NCI-H2107 (cell line): ENCODE measurements around the gene ZNF277.

Experiments
- DNase-seq: peaks from one replicate; lab custom pipeline; 2025; lab: John Stamatoyannopoulos, UW

The ZNF277 gene

GRCh38 chr7:112206238-112206990 is at the start of gene ZNF277, which contains the start of gene DOCK4:
Gene ZNF277, plus strand, starts transcription at chr7:112206695. Its CDS starts 22 bp downstream, at chr7:112206717.
Gene DOCK4, minus strand, starts transcription at chr7:112206399. Its CDS starts 261 bp downstream, at chr7:112206138.
- DNase-seq = peak; percentile 100

GRCh38 chr7:112157072-112157471 is 49.4 kb upstream of the ZNF277 start:
- peak; percentile 67 for DNase-seq

- no peak for DNase-seq
Observed at GRCh38 chr7:112159351-112159750, 47.1 kb upstream of the ZNF277 start.

- no peak for DNase-seq
Observed at GRCh38 chr7:112160130-112160770, 46.2 kb upstream of the ZNF277 start.

GRCh38 chr7:112160771-112161150 is 45.7 kb upstream of the ZNF277 start:
- no peak for DNase-seq

- no peak for DNase-seq
Observed at GRCh38 chr7:112161253-112162141, 45.0 kb upstream of the ZNF277 start.

GRCh38 chr7:112162142-112162766 is 44.2 kb upstream of the ZNF277 start:
- no peak for DNase-seq

GRCh38 chr7:112162784-112163506 is 43.5 kb upstream of the ZNF277 start:
- no peak for DNase-seq

GRCh38 chr7:112167147-112167546 is 39.3 kb upstream of the ZNF277 start:
- DNase-seq = no peak

GRCh38 chr7:112168915-112169314 is 37.6 kb upstream of the ZNF277 start:
- DNase-seq = no peak

GRCh38 chr7:112171673-112172072 is 34.8 kb upstream of the ZNF277 start:
- DNase-seq = no peak

- no peak for DNase-seq
Observed at GRCh38 chr7:112172870-112173567, 33.5 kb upstream of the ZNF277 start.

GRCh38 chr7:112173568-112173905 is 33.0 kb upstream of the ZNF277 start:
- DNase-seq = no peak

- no peak for DNase-seq
Observed at GRCh38 chr7:112174192-112174591, 32.3 kb upstream of the ZNF277 start.

GRCh38 chr7:112176241-112176640 is 30.3 kb upstream of the ZNF277 start:
- no peak for DNase-seq

- DNase-seq = no peak
Observed at GRCh38 chr7:112176693-112177415, 29.6 kb upstream of the ZNF277 start.

GRCh38 chr7:112180223-112180622 is 26.3 kb upstream of the ZNF277 start:
- DNase-seq = no peak

- no peak for DNase-seq
Observed at GRCh38 chr7:112182749-112183148, 23.7 kb upstream of the ZNF277 start.

- DNase-seq = no peak
Observed at GRCh38 chr7:112183266-112183665, 23.2 kb upstream of the ZNF277 start.

- no peak for DNase-seq
Observed at GRCh38 chr7:112184455-112184854, 22.0 kb upstream of the ZNF277 start.
